ENCODE results near the gene MARK3.
A peak's percentile ranks its signal among the peaks of the same experiment; 100 is the strongest.

MARK3 gene

DNA sequence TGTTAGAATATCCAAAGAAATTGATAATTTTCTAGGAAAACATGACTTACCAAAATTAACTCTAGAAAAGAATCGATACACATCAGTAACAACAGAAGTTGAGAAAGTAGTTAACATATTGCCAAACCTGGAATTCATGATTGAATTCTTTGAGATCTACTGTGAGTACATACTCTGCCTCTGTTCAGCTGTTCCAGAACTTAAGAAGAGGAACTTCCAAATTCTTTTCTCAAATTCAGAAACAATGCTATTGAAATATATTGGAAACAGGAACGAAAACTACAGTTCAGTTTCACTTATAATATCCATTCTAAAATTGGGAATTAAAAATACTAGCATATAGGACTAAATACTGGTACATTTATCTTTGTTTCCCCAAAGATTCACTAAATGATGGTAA is 57.9 kb downstream of the MARK3 start:
- no peak for DNase-seq

DNA sequence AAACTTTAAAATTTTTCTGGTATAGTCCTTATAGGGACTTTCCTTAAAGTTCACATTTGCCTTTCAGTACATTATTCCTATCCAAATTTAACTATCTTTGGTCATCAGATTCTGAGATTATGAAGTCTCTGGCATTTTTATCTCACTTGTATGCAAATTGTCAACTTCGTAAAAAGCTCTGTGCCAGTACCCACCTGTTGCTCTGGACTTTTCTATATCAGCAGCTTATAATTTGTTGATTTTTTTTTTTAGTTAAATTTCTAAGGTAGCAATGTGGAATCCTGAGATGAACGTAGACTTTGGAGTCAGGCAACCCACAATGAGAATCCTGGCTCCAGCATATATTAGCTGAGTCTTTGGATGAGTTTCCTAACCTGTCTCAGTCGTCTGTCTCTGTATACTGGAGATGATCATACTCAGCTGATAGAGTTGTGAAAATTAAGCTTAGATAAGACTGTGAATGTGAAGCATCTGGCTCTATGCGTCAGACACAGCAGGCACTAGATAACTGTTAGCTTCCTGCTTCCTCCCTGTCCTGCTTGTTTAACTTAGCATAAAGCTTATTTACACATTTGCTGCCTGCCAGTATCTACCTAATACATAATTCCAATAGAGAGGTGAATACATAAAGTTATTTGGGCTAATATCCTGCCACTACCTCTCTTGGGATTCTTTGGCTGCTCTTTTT is 59.8 kb downstream of the MARK3 start:
- DNase-seq: peak; percentile 81

DNA sequence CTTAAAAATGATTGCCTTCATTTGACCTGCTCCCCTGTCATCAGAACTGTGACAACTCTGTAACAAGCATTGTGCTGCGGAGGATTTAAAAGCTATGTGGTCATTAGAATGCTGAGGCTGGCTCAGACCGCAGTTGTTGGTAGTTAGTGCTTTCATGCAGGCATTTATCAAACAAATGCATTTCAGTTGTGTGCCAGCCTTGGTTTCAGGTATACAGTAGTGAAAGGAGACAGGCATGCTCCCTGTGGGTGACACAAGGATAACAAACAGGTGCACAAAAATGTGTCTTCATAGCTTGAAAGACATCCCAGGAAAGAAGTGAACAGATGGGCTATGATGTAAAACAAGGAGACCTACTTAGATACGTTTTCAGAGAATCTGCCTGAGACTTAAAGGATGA is 60.6 kb downstream of the MARK3 start:
- no peak for DNase-seq

DNA sequence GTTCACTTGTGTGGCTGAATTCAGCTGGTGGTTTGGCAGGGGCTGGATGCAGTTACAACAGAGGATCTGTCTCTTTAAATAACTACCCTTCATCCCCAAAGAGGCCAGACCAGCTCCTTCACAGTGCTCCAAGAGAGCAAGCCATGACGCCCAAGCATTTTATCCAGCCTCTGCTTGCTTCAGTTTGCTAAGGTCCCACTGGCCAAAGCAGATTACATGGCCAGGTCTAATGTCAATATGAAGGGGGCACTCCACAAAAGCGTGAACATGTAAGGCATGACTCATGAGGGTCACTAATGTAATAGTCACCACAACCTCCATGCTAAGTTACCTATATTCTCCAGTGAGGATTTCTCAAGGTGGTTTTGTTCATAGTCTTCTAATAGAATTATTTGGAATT is 62.9 kb downstream of the MARK3 start:
- DNase-seq: no peak

DNA sequence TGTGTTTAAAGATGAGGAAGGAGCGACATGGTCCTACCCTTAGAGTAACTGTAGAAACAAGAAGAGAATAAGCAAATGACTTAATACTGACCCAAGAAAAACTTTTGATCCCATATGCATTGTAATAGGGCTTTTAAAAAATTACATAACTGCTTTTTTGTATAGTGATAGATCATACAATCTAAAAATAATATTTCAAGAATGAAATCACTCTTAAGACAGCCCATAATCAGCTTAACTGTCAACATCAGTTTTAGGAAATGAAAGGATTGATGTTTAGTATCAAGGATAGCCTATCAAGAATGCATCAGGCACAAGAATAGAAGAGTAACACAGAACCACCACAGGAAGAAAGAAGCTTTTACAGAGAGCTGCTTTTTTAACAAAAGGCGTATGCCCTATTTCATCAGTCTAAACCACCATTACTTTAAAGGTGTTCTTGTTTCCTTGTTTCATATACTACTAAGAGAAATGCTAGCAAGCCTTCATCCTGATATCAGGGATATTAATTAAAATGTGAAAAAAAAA is 64.5 kb downstream of the MARK3 start:
- no peak for DNase-seq

DNA sequence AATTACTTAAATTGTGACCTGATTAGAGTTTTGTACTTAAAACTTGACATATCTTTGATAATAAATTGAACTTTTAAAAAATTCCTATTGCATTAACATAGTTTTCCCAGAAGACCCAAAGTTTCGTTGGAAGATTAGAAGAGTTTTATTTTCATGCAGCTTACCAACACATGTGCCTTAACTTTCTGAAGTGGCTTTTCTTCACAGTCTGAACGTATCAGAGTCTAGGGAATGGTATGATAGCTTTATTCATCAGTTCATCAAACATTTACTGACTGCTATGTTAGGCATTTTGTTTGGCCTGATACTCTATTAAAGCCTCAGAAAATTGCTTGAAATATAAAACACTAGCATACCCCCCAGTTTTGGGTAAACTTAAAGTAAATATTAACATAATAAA is 65.2 kb downstream of the MARK3 start:
- DNase-seq: no peak

DNA sequence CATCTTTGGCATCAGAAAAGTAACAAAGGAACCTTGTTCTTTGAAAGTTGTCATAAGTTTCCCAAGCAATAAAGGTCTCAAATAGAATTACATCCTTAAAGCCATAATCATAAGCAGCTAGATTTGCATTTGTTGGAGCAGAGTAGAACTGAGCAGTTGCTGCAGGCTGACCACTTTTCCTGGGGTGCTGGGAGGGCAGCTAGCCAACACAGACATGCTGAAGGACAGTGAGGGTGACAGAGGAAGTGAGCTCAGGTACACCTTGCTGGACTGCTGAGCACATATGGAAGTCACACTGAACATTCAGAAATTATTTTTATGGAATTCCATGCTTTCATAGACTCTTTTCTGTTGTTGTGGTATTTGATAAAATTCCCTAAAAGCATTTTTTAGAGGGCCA is 66.2 kb downstream of the MARK3 start:
- DNase-seq: no peak

DNA sequence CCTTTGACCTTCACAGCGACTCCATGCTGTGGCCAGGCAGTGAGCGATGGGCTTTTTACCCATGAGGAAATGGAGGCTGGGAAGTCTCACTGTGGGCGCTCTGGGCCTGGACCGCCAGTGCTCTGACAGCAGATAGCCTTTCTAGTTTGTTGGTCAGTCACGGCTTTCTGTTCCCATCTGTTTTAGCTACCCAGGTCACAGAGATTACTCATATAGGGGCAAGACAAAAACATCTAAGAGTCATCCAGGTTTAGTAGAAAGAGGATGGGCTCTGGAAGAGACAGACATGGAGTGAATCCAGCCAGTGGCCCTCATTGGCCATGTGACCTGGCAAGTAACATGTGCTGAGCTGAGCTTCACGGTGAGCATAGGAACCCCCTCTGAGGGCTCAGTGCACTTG is 68.6 kb downstream of the MARK3 start:
- DNase-seq: no peak

DNA sequence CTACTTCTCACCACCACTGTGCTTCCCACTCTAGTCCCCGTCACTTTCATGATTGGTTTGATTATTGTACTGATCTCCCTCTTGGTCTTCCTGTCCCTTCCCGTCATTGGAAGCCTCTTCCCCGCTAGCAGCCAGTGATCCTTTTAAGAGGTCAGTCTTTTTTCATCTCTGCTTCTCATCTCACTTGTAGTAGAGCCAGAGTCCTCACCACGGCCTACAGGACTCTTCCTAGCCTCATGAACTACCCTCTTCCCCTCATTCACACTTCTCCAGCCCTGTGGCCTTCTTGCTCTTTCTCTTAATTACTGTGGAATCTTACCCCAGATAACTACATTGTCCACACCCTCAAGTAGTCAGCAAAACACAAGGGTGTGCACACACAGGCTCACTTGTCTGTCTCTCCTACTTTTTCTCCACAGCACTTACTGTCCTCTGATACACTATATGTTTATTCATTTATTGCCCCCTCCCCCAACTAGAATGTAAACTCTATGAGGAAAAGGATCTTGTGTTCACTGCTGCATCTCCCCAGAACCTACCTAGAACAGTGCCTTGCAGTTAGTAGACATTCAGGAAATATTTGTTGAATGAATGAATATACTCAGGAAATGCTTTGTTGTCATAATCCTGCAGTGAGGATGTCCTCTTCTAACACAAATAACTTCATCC is 71.1 kb downstream of the MARK3 start:
- DNase-seq: peak; percentile 57

DNA sequence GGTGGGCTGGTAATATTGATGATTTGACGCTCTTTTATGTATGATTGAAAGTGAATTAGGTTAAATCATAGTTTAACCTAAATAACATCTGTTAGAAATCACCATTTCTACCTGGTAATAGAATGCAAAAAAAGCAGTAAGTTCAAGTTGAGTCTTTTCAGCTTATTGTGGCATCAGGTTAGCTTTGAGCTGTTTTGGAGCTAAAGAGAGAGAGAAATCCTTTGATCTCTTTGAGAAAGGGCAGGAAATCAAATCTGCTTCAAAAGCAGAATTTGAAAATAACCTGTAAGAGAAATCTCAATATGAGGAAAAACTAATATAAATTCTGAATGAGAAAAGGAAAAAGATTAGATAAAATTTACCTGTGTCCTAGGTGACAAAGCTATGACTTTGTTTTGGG is 75.2 kb downstream of the MARK3 start:
- DNase-seq: no peak

DNA sequence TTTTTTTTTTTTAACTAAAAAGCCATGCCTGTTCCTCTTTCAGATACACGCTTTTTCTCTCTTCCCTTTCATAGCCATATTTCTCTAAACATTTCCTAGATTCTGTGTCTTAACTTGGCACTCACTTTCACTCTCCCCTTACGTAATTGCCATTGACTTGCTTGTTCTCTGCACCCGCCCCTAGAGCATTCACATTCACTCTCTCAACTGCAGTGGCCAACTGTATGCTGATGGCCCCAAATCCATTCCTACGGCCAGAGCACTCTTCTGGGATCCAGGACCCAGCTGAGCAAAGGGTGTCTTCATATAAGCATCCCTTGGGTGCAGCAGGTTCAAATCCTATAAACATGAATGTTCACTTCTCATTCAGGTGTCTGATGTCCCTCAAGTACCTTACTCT is 77.9 kb downstream of the MARK3 start:
- no peak for DNase-seq

DNA sequence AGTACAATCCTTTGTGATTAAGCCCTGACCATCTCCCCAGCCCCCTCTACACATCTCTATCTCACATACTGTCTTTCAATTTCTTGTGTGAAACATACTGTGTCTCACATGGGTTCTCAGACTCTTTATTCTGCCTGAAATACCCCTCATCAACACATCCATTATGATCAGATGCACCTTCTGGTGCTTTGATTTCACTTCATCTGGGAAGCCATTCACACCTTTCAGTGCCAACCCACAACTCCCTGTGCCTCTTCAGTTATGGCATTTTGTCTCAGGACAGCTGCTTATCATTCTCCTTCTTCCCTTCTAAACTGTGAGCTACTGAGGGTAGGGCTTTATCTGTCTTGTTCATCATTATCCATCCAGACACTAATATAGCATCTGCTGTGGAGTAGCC is 78.6 kb downstream of the MARK3 start:
- DNase-seq: no peak

DNA sequence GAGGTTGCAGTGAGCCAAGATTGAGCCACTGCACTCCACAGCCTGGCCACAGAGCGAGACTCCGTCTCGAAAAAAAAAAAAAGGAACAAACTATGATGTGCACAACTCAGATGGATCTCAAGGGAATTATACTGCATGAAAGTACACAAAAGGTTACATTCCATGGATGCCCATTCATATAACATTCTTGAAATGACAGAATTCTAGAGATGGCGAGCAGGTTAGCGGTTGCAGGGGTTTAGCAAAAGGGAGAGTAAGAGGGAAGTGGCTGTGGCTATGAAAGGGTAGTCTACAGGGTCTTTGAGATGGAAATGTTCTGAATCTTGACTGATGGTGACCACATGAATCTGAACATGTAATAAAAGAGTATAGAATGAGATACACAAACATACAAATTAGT is 87.7 kb downstream of the MARK3 start:
- DNase-seq: no peak

DNA sequence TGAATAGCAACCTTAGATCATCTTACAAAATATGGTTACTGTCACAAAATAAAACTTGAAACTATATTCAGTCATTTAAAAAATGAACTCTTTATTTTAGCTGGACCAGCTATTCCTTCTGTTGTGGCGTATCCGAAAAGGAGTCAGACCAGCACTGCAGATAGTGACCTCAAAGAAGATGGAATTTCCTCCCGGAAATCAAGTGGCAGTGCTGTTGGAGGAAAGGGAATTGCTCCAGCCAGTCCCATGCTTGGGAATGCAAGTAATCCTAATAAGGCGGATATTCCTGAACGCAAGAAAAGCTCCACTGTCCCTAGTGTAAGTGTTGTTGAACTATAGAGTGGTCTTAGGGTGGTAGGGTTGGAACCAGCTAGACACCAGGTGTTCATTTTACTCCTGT is 89.7 kb downstream of the MARK3 start:
- no peak for DNase-seq

DNA sequence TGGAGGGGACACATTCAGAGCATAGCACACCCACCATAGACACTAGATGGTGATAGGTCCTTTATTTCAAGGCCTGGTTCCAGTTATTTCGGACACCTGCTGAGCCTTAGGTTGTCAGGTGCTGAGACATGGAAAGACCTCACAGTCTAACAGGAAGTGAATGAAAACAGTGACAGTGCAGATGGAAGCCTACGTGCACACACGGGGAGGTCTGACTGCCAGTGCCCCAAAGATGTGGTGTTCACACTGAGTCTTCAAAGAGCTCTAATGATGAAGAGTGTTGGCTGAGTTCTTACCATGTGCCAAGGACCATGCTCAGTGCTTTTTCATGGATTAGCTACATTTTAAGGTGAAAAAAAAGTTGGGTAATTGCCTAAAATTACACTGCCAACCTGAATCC is 90.8 kb downstream of the MARK3 start:
- no peak for DNase-seq

DNA sequence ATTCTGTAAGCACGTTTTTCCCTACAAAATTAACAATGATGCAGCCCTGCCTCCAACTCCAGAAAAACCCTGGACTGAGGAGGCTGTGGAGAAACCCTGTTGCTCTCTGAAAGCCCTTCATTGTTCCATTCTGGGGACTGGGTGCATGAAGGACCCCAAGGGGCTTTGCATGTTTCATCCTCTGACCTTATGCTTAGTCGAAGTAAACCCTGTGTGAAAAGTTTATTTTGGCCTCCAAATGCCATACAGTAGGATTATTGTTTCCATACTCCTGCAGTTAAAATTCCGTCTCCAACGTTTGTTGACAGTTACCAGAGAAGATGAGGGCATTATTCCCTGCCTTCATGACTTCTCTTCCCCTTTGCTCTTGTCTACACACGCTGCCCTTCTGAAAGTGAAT is 91.4 kb downstream of the MARK3 start:
- DNase-seq: no peak

DNA sequence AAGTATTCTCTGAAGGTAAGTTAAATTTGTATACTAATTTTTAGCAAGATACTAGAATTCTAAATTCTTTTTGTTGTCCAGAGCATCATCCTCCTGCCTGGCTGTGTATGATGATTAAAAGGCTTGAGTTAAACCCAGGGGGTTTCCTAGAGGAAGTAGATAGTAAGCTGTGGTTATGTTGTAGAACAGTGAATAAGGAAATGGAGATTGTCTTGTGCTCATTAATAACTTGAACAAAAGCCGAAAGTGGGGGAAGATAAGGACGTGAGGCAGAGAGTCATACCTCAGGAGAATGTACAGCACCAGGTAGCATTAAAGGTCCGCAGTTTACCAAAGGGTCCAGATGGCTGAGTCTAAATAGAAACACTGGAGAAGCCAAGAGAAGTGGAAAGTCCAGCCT is 95.4 kb downstream of the MARK3 start:
- DNase-seq: no peak

DNA sequence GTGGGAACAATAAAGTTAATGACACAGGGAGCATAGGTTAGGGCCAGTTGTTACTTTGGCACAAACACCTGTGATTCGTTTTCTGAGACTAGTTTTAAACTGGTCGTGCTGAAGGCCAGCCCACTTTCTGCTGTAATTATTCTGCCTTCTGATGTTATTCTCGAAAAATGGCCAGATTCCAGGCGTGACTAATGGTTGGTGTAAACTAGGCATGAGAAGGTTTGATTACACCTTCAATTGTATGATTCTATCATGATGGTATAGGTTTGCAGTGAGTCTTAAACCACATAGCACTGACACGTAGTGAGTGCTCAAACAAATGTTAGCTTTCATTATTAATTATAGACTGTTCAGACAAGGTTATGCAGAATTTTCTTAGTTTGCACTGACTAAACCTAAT is 98.4 kb downstream of the MARK3 start:
- DNase-seq: no peak

DNA sequence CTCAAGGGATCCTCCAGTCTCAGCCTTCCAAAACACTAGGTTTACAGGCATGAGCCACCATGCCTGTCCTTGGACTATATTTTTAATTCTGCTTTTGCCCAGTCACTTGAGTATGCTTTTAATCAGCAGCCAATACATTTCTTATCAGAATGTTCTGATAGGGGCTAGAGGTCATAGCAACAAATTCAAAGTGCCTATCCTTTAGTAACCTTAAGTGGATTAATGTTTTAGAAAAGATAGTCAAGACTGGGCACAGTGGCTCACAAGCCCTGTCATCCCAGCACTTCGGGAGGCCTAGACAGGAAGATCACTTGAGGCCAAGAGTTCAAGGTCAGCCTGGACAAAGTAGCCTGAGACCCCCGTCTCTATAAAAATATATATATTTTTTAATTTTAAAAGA is 100.3 kb downstream of the MARK3 start:
- DNase-seq: no peak

DNA sequence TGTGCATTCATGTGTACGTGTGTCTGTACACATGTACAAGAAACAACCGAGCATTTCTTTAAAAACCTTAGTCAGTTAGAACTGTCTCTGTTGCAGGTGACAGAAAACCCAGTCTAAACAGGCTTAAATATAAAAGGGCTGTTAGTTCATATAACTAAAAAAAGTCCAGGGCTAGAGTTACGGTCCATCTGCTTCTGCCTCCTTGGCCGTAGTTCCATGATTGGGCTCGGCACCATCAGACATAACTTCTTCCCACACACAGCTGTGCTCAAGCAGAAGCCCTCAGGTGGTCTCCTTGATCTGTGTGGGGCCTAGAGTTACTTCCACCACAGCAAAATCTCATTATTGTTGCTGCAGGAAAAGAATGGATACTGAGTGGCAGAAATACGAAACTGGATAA is 102.9 kb downstream of the MARK3 start:
- no peak for DNase-seq

DNA sequence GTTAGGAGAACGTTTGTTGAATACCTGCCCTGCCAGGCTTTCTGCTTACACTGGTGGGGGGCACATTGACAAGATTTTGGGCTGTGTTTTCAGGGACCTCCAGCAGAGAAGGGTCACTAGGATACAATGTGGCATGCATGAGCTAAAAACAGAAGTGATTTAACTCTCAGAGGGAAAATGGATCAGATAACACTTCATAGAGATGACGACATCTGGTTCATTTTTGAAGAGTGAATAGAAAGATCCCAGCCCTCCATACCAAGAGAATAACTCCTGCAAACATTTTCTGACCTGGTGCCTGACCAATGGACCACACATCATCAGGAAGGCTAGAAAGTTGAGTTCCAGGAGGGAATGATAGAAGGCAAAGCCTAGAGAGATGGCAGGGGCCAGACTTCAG is 103.7 kb downstream of the MARK3 start:
- no peak for DNase-seq

DNA sequence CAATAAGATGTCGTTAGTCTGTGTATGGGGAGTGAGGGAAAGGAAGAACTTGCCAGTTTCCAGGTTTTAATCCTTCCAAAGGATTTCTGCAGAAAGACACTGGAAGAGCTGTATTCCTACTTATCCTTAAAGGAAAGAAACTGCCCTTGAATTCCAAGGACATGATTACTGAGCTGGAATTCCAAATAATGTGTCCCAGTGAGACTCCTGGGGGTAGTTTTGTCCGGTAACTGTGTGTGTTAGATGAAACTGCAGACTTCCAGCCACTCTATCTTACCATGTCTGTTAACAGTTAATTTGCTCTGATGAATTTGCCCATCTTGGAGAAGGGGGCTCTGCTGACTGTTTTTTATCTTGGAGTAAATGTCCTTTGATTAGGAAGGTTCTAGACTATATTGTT is 104.4 kb downstream of the MARK3 start:
- no peak for DNase-seq

DNA sequence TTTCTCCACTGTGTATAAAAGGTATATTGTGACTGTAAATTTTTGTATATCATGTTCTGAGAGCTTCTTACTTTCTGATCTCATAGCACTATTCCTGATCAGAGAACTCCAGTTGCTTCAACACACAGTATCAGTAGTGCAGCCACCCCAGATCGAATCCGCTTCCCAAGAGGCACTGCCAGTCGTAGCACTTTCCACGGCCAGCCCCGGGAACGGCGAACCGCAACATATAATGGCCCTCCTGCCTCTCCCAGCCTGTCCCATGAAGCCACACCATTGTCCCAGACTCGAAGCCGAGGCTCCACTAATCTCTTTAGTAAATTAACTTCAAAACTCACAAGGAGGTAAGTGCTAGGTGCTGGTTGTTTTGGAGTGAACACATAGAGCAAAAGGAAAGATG is 106.5 kb downstream of the MARK3 start:
- no peak for DNase-seq

DNA sequence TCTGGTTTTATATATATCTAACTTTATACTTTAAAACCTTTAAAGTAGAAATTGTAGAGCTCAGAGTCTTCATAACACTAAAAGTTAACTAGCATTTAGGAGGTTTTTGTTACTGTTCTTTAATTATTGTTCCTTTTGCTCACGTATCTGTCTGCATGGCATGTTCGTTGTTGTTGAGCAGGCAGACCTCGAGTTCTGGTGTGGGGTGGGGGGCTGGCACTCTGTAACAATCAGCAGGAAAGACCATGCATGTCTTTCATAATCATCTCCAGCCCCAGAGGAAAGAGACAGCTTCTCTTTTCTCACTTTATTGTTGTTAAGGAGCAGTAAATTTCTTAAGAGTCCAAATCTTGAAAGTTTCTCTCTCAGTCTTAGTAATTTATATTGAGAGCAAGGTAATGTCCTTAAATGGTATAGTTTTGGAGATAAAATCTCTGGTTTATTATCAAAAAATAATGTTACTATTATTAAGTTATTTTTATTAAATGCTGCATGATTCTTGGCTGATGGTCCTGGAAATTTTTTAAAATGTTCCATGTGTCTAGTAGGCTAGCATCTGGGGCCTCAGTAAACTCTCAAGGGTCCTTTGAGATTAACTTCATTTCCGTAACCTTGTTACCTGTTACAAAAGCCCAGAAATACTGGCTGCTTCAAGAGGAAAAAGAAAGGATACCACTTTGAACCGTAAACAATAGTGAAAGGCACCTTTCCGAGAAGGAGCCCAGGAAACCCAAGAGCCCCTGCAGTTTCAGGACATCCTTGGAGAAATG is 107.1 kb downstream of the MARK3 start:
- no peak for DNase-seq
